Measurements from ENCODE around the gene CDC5L.

GRCh38 chr6:44359973-44360372, 27.5 kb upstream of the CDC5L start:
- TF ChIP-seq CTCF (IDR thresholded peaks at IDR 0.05) = no peak
- TF ChIP-seq POLR2A (IDR thresholded peaks at IDR 0.05) = no peak

All from heart left ventricle (tissue), 13 donors.